ENCODE measurements around the gene CYP19A1.
"Not testable (repeated sequence)": the region's sequence is repeated elsewhere in the genome, so short reads cannot be mapped to it uniquely, and the experiment has no call there.

CYP19A1 gene

DNA sequence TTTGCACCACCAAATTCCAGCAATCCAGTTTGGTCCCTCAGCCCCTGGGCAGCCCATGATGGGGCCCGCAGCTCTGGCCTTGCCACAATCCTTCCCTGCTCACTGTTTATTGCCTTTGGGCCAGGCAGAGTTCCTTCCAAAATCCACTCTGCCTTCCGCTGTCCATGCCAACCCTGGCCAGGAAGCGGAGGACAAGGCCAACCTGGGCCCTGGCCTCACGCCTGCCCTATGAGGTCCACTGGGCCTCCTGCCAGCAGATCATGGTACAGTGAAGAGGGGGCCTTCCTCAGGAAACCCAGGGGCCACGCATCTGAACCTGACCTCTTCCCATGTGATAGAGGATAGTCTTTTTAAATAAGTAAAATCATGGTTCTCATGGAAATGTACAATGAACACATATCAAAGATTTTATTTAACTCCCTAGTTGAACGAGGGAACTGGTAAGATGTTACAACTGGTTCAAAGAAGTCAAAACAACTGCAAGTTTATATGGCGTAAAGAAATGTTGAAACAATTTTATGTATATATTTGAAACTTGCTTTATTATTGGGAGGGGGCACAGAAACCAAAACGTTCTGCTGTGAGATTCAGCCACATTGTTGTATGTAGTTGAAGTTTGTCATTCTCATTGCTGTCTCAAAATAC is 147.8 kb downstream of the CYP19A1 start:
- no peak overlapping the region for H3K4me3 ChIP-seq (ENCODE audit: low read length)
- DNase-seq (ENCODE audit: low read depth): no peak
- TF ChIP-seq, protein P1, sequence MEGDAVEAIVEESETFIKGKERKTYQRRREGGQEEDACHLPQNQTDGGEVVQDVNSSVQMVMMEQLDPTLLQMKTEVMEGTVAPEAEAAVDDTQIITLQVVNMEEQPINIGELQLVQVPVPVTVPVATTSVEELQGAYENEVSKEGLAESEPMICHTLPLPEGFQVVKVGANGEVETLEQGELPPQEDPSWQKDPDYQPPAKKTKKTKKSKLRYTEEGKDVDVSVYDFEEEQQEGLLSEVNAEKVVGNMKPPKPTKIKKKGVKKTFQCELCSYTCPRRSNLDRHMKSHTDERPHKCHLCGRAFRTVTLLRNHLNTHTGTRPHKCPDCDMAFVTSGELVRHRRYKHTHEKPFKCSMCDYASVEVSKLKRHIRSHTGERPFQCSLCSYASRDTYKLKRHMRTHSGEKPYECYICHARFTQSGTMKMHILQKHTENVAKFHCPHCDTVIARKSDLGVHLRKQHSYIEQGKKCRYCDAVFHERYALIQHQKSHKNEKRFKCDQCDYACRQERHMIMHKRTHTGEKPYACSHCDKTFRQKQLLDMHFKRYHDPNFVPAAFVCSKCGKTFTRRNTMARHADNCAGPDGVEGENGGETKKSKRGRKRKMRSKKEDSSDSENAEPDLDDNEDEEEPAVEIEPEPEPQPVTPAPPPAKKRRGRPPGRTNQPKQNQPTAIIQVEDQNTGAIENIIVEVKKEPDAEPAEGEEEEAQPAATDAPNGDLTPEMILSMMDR (conservative IDR thresholded peaks at IDR 0.05; ENCODE audit: low read depth, low read length): no peak

DNA sequence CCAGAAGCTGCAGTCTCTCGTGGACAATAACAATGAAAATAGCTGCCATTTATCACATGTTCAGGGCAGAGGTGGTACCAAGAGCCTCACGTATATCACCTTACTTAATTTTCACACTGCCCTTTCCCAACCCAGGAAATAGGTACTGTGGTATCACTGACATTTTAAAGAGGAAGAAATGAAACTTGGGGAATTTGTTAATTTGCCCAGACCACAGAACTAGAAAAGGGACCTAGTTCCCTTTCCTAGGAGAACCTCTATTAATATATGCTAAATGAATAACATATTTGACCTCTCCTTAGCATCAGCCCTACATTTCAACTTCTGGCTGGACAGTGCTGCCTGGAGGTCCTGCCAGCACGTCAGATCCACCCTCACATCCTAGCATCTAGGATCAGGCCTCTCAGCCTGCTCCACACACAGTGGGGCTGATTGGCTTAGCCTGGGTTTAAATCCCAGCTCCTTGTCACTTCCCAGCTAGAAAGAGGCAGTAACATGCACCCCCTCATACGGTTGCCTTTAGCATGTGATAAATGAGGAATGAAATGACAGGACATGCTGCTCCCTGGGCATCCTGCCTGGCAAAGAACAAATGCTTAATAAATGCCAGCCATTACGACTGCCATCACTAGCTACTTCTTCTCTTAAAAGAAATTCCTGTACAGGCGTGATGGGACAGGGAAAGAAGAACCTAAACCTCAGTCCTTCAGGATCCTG is 148.6 kb downstream of the CYP19A1 start:
- TF ChIP-seq, protein P1 (conservative IDR thresholded peaks at IDR 0.05; ENCODE audit: low read depth, low read length): no peak
- no peak for DNase-seq (ENCODE audit: low read depth)
- H3K4me3 ChIP-seq (ENCODE audit: low read length): no peak overlapping the region

DNA sequence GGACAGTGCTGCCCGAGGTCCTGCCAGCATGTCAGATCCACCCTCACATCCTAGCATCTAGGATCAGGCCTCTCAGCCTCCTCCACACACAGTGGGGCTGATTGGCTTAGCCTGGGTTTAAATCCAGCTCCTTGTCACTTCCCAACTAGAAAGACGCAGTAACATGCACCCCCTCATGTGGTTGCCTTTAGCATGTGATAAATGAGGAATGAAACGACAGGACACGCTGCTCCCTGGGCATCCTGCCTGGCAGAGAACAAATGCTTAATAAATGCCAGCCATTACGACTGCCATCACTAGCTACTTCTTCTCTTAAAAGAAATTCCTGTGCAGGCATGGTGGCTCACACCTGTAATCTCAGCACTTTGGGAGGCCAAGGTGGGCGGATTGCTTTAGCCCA is 149.6 kb downstream of the CYP19A1 start:
- not testable (repeated sequence) for H3K4me3 ChIP-seq (ENCODE audit: low read length); DNase-seq (ENCODE audit: low read depth)

DNA sequence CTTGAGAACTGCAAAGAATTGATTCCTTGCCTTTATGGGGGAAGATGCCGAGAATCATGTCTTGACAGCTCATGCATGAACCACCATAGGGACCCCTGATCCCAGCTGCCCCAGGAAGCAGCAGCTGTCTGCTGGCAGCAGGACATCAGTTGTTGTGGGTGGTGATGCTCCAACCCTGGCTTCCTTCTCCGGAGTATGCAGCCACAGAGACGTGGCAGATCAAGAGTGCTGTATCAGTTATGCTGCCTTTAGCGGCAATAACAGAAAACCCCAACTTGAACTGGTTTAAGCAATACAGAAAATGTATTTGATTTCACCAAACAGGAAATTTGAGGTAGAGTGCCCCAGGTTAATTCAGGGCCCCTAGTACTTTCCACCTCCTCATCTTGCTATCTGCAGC is 151.5 kb downstream of the CYP19A1 start:
- no peak overlapping the region for H3K4me3 ChIP-seq (ENCODE audit: low read length)
- DNase-seq (ENCODE audit: low read depth): no peak
- TF ChIP-seq, protein P1 (conservative IDR thresholded peaks at IDR 0.05; ENCODE audit: low read depth, low read length): no peak

DNA sequence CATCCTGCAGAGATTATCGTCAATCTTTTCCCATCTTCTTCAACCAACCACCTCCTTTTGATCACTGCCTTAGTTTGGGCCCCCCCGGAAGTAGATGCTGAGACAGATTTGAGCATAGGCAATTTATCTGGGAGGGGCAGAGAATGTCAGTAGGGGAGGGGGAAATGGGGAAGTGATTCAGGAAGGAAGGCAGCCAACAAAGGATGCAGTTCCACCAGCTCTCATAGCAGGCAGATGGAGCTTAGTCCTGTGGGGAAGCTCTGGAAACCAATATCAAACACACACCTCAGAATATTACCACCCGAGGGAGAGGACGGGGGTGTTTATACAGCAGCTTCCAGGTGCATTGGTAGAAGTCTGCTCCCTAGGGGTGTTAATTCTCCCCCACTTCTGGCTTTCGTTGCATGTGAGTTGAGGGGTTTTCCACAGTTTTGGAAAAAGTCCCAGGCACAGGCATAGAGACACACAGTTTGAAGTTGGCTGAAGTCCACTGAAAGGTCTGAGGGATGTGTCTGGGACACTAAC is 152.2 kb downstream of the CYP19A1 start:
- TF ChIP-seq, protein P1 (conservative IDR thresholded peaks at IDR 0.05; ENCODE audit: low read depth, low read length): no peak
- no peak for DNase-seq (ENCODE audit: low read depth)

DNA sequence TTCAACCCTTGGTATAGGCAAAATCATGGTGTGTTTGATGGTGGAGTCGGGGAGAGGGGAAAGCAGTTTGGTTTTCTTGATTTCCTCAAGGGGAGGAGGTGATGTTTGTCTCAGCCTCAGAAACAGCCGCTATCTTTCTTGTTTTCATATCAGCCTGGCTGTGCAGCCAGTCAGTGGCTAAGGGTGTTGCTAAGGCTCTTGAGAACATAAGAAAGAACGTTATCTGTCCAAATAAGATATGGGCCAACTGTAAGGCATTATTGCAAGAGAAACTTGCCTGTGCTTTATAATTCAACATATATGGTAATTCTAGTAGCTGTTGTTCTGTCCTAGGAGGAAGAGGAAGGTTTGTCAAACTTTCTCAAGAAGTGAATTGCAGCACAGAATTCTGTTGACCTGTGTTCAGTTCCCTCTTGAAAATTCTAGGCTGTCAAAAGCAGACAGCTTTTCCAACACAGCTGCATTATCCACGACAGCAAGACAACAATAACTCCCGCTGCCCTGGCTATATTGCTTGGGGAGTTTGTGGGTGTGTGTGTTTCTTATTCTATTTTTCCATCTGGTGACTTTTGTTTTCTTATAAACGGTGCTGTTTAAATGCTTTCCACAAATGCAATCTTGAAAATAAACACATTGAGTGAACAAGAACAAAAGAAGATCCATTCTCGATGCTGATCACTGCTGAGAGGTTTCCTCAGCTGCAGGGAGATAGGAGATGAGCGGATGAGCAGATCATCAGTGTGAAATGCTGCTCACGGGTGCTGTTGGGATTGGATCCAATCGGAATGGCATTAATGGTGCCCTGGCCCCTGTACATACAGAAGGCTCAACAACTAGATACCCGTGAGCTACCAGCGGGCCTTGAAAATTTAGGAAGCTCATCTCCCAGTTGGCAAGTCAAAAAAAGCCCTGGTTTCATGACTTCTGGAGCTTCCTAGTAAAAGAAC is 152.9 kb downstream of the CYP19A1 start:
- TF ChIP-seq, protein P1 (conservative IDR thresholded peaks at IDR 0.05; ENCODE audit: low read depth, low read length): no peak
- no peak for DNase-seq (ENCODE audit: low read depth)
- H3K4me3 ChIP-seq (ENCODE audit: low read length): no peak overlapping the region

More for the DNA sequence above, 152.2 kb downstream of the CYP19A1 start:
- no peak overlapping the region for H3K4me3 ChIP-seq (ENCODE audit: low read length)

DNA sequence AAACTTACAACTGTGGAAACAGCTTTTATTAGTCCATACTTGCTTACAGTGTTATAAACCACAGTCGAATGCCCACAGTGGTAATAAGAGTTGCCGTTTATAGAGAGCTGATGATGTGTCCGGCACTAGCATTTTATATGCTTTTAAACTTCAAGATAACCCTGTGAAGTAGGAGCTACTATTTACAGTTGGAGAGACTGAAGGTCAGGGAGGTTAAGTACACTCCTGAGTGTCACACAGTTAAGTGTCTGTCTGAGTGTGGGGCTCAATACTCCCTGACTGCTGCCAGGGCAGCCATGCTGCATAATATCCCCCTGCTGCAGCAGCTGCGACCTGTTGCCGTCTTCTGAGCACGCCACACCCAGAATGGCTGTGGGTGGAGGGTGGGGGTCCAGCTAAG is 153.8 kb downstream of the CYP19A1 start:
- DNase-seq (ENCODE audit: low read depth): no peak
- no peak overlapping the region for H3K4me3 ChIP-seq (ENCODE audit: low read length)
- TF ChIP-seq, protein P1 (conservative IDR thresholded peaks at IDR 0.05; ENCODE audit: low read depth, low read length): no peak
